ENCODE measurements around the gene OXLD1. TPM values are rescaled to one million over a fixed set of nuclear protein-coding genes. Genes with fewer than 3 reads are reported as not detected.

Gene OXLD1
- total RNA-seq, 1 experiment from 2014 or later, result 40.2 TPM

DNA sequence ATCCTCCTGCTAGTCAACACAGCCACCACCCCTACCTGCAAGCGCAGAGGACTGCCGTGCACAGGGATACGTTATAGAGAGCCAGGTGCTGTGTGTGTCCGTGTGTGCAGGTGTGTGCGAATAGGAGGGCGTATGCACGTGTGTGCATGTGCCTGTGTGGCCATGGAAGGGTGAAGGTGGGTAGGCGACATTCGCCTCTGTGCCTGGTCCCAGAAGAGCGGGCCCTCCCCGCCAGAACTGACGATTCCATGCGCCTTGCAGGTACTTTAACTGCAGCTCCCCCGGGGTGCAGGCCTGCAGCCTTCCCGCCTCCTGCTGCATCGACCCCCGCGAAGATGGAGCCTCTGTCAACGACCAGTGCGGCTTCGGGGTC is 18.8 kb downstream of the OXLD1 start:
- no peaks in the 10 kb centered on the region for H3K9me2 ChIP-seq (ENCODE audit: insufficient read depth)

DNA sequence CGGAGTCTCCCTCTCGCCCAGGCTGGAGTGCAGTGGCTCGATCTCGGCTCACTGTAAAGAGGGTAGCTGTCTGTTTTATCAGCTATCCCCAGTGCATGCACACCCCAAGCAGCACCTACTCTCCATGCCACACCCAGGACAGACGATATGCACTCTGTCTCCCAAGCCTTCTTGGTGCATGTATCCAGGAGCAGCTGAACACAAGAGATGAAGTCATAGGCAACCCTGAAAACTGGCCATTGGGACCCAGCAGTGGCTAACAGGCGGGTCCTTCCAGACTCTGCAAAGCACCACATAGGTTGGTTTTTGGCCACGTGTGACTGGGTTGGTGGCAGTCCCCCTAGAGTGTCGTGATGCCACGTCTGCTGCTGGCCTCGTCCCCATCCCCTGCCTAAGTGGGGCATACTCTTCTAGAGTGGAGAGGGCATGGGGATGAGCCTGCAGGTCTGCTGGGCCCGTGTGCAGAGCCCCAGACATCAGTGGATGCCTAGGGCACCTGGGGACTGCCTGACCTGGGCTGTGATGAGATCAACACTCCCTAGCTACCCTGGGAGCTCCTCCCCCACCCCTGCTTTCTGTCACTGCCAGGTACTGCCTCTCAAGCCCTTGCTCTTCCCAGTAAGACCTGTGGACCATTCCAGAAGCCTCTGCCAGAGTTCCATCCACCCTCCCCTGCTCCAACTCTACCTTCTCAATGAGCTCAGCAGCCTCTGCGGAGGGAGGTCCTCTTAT is 19.4 kb downstream of the OXLD1 start:
- intact Hi-C loops (cut with micrococcal nuclease; ENCODE audit: unreplicated experiment), result no loop called here
- POLR2A ChIA-PET (ENCODE audit: unreplicated experiment), result interaction anchor here (0.5 to 0.7 kb wide), 2 partner anchors 50 to 218 kb away, joined by 3 to 4 read pairs; no protein-coding TSS in a partner anchor

More for the DNA sequence above, 18.8 kb downstream of the OXLD1 start:
- Histone ChIP-seq H3K4me3 (no peak overlapping the region), H4K20me1 (ENCODE audit: insufficient read depth) (no peaks in the 10 kb centered on the region), H2AFZ (no peak overlapping the region), H3K79me2 (ENCODE audit: low read depth) (no peaks in the 10 kb centered on the region), H3K27ac (no peak overlapping the region), H3K9me3 (ENCODE audit: insufficient read depth, low read depth) (no peaks in the 10 kb centered on the region), H3K4me2 (no peak overlapping the region), H3K27me3 (ENCODE audit: insufficient read depth, low read depth) (no peaks in the 10 kb centered on the region), H3F3A (ENCODE audit: insufficient read depth, low read depth) (no peaks in the 10 kb centered on the region), H3K36me3 (ENCODE audit: low read depth) (no peaks in the 10 kb centered on the region), H3K4me1 (replicated peaks; ENCODE audit: insufficient read depth) (no peaks in the 10 kb centered on the region)
- TF ChIP-seq EZH2 (IDR thresholded peaks at IDR 0.05; ENCODE audit: low read depth), result no peak
- TF ChIP-seq, protein P1, sequence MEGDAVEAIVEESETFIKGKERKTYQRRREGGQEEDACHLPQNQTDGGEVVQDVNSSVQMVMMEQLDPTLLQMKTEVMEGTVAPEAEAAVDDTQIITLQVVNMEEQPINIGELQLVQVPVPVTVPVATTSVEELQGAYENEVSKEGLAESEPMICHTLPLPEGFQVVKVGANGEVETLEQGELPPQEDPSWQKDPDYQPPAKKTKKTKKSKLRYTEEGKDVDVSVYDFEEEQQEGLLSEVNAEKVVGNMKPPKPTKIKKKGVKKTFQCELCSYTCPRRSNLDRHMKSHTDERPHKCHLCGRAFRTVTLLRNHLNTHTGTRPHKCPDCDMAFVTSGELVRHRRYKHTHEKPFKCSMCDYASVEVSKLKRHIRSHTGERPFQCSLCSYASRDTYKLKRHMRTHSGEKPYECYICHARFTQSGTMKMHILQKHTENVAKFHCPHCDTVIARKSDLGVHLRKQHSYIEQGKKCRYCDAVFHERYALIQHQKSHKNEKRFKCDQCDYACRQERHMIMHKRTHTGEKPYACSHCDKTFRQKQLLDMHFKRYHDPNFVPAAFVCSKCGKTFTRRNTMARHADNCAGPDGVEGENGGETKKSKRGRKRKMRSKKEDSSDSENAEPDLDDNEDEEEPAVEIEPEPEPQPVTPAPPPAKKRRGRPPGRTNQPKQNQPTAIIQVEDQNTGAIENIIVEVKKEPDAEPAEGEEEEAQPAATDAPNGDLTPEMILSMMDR (conservative IDR thresholded peaks at IDR 0.05), result no peak
- CTCF ChIA-PET, result no interaction called here
- POLR2A ChIA-PET (ENCODE audit: unreplicated experiment), result no interaction called here
- intact Hi-C loops (cut with micrococcal nuclease; ENCODE audit: unreplicated experiment), result no loop called here
- no TSS peak for BruUV-seq (replicated peaks)
- no peak for DNase-seq

DNA sequence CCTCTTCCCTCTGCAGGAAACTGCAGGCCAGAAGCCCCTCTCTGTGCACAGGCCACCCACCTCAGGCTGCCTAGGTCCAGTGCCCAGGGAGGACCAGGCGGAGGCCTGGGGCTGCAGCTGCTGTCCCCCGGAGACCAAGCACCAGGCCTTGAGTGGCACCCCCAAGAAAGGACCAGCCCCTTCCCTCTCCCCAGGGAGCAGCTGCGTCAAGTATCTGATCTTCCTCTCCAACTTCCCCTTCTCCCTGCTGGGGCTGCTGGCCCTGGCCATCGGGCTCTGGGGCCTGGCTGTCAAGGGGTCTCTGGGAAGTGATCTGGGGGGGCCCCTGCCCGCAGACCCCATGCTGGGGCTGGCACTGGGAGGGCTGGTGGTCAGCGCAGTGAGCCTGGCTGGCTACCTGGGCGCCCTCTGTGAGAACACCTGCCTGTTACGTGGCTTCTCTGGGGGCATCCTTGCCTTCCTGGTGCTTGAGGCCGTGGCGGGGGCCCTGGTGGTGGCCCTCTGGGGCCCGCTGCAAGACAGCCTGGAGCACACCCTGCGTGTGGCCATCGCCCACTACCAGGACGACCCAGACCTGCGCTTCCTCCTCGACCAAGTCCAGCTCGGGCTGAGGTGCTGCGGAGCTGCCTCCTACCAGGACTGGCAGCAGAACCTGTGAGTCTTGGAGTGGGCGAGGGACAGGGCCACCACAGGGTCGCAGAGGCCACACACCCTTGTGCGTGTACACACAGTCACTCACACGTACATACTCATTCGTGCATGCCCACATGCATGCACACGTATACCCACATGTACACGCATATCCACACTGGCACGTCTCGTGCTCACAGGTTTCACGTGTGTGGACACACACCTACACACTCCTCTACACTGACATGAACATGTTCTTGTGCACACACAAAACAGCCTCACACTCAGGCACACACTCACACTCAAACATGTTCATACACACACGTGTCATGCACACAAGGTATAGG is 21.1 kb downstream of the OXLD1 start:
- H3K4me2 ChIP-seq, result no peak overlapping the region
- intact Hi-C loops (cut with micrococcal nuclease; ENCODE audit: unreplicated experiment), result no loop called here
- POLR2A ChIA-PET (ENCODE audit: unreplicated experiment), result interaction anchor here (0.6 kb wide), 1 partner anchor 15 kb away, joined by 4 read pairs; no protein-coding TSS in a partner anchor
- no TSS peak for BruUV-seq (replicated peaks)
- no peaks in the 10 kb centered on the region for H4K20me1 ChIP-seq (ENCODE audit: insufficient read depth)
- no peaks in the 10 kb centered on the region for H3K9me2 ChIP-seq (ENCODE audit: insufficient read depth)
- no peak overlapping the region for H3K4me3 ChIP-seq
- no peaks in the 10 kb centered on the region for H3K27me3 ChIP-seq (ENCODE audit: insufficient read depth, low read depth)
- H3K27ac ChIP-seq, result no peak overlapping the region
- no peaks in the 10 kb centered on the region for H3F3A ChIP-seq (ENCODE audit: insufficient read depth, low read depth)
- no peaks in the 10 kb centered on the region for H3K9me3 ChIP-seq (ENCODE audit: insufficient read depth, low read depth)
- no peaks in the 10 kb centered on the region for H3K36me3 ChIP-seq (ENCODE audit: low read depth)
- no peak for DNase-seq
- no peak for TF ChIP-seq EZH2 (IDR thresholded peaks at IDR 0.05; ENCODE audit: low read depth)
- TF ChIP-seq, protein P1 (conservative IDR thresholded peaks at IDR 0.05), result no peak
- no peaks in the 10 kb centered on the region for H3K4me1 ChIP-seq (replicated peaks; ENCODE audit: insufficient read depth)
- no peaks in the 10 kb centered on the region for H3K79me2 ChIP-seq (ENCODE audit: low read depth)
- no peak overlapping the region for H2AFZ ChIP-seq
- CTCF ChIA-PET, result no interaction called here

More for the DNA sequence above, 19.4 kb downstream of the OXLD1 start:
- Histone ChIP-seq H4K20me1 (ENCODE audit: insufficient read depth) (no peaks in the 10 kb centered on the region), H3F3A (ENCODE audit: insufficient read depth, low read depth) (no peaks in the 10 kb centered on the region), H3K27ac (no peak overlapping the region), H2AFZ (no peak overlapping the region), H3K4me2 (no peak overlapping the region), H3K9me2 (ENCODE audit: insufficient read depth) (no peaks in the 10 kb centered on the region), H3K4me1 (replicated peaks; ENCODE audit: insufficient read depth) (no peaks in the 10 kb centered on the region), H3K27me3 (ENCODE audit: insufficient read depth, low read depth) (no peaks in the 10 kb centered on the region), H3K4me3 (no peak overlapping the region), H3K9me3 (ENCODE audit: insufficient read depth, low read depth) (no peaks in the 10 kb centered on the region), H3K79me2 (ENCODE audit: low read depth) (no peaks in the 10 kb centered on the region), H3K36me3 (ENCODE audit: low read depth) (no peaks in the 10 kb centered on the region)
- TF ChIP-seq EZH2 (IDR thresholded peaks at IDR 0.05; ENCODE audit: low read depth), result no peak
- TF ChIP-seq, protein P1 (conservative IDR thresholded peaks at IDR 0.05), result no peak
- CTCF ChIA-PET, result no interaction called here
- no peak for DNase-seq
- BruUV-seq (replicated peaks), result no TSS peak

All from PC-9 (cell line).